ENCODE results near the gene SMIM26. TPM values are rescaled to one million over a fixed set of nuclear protein-coding genes. Genes with fewer than 3 reads are reported as not detected.
A peak's percentile ranks its signal among the peaks of the same experiment; 100 is the strongest.

Gene SMIM26
- total RNA-seq, 1 experiment from 2014 or later, result 222 TPM

DNA sequence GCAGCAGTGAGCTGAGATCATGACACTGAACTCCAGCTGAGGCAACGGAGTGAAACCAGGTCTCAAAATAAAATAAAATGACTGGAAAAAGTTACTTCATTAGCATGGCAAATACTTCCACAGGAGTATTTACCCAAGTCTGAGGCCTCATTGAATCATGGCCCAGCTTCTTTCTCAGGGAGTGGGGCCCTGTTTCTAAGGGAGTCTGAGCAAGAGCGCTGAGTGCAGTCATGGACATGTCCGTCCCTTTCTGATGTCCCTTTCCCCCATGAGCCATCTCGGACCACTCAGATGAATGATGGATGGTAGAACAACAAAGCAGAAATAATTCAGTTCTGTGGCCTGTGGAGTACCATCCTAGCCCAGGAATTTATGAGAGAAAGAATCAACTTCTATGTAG is 12.8 kb downstream of the SMIM26 start:
- no peak for DNase-seq (ENCODE audit: low read depth)

DNA sequence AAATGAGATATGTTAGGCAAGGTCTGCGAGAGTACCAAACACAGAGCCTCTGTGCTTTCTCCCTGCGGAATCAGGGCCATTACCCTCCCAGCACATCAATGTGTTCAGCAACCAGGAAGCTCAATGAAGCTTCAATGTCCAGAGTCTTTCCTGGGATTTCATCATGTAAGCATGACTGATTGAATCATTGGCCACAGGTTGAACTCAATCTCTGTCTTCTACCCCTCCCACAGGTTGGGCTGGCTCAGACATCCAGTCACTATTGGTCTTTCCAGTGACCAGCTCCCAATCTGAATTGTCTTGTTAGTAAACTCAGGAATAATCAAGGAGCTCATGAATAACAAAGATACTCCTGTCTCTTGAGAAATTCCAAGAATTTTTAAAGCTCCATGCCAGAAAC is 17.9 kb downstream of the SMIM26 start:
- DNase-seq (ENCODE audit: low read depth), result peak; percentile 59

DNA sequence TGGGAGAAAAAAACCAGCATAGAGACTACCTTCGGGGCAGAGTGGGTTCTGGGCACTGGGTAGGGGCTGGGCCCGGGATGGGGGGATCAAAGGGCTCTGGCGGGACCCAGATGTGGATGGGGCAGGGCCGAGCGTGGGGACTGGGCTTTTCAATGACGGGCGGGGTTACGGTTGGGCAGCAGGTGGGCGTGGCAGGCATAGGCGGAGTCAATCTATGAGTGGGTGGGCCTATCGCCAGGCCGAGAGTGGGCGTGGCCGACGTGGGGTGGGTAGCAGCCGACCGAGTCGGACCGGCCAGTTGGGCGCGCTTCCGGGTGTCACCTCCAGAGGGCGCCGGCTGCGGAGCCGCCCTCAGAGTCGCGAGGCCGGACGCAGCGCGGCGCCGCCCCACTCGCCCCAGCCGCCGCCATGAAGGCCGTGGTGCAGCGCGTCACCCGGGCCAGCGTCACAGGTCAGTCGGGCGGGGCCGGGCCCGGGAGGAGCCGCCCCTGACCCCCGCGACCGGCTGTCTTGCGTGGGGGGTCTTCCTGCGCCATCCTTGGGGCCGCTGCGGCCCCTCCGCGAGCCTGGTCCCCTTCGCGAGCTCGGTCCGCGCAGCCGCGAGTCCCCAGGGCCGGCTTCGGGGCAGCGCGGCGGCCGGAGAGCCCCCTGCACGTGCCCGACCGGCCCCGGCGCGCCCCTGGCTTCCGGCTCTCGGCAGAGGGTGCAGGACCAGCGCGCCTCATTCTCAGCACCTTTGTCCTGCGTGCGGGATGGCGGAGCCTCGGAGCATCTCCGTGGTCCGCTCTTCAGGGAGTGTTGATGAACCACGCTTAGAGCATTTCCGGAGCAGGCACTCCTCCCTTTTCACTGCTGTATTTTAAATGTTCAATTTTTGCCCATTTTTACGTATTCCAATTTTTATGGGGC is 20.7 kb downstream of the SMIM26 start, which contains the start of gene DTD1:
Gene DTD1 (plus strand): TSS at position 390 of the 909 bp plus-strand sequence. CDS start 19 bp downstream, at position 409.
- peak; percentile 84 for DNase-seq (ENCODE audit: low read depth)

DNA sequence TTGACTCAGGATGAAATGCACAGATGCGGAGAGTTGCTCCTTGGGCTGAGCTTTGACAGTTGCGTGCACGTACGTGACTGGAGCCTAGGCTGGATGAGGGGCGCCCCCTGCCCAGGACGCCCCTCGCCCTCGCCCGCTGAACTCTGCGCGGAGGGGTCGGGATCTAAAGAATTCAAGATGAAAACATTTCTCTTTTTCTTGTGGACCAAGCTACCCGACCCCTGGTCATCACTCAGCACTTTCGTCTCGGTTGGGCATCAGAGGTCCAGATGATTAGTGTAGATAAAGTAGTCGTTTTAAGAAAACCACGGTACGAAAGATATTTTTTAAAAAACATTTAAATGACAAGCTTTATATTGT is 21.3 kb downstream of the SMIM26 start:
- DNase-seq (ENCODE audit: low read depth), result no peak

DNA sequence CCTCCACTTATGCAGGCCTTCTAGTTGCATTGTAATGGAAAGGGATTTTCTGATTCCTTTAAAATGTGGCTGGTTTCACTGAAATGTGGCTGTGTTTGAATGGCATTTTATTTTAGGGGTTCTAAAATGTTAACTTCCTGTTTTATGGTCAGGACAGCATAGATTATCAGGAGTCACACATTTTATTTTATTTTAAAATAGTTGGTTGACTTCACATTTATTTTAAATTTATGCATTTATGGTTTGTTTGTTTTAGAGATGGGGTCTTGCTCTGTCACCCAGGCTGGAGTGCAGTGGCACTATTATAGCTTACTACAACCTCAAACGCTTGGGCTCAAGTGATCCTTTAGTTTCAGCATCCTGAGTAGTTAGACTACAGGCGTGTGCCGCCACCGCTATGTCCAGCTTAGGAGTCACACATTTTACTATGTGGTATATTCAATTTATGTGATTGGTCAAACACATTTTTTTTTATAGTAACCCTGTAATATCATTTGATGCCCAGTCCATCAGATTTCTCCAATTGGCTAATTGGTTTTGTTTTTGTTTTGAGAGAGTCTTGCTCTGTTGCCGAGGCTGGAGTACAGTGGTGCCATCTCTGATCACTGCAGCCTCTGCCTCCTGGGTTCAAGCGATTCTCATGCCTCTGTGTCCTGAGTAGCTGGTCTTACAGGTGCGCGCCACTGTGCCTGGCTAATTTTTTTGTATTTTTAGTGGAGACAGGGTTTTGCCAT is 22.9 kb downstream of the SMIM26 start:
- peak; percentile 14 for DNase-seq (ENCODE audit: low read depth)

DNA sequence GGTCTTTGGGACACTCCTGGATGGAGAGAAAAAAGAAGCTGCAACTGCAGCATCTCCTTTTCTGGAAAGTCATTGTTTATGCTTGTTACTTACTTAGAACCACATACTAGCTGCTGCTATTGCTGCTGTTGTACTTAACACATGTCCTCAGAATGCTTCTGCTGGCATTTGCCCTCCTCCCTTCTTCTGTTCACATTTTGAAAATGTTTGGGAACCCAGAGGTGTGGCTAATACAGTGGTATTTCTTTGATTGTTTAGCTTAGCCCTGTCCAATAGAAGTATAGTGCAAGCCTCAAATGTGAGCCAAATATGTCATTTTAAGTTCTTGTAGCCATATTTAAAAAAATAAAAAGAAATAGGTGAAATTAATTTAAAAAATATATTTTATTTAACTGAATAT is 29.0 kb downstream of the SMIM26 start:
- DNase-seq (ENCODE audit: low read depth), result no peak

DNA sequence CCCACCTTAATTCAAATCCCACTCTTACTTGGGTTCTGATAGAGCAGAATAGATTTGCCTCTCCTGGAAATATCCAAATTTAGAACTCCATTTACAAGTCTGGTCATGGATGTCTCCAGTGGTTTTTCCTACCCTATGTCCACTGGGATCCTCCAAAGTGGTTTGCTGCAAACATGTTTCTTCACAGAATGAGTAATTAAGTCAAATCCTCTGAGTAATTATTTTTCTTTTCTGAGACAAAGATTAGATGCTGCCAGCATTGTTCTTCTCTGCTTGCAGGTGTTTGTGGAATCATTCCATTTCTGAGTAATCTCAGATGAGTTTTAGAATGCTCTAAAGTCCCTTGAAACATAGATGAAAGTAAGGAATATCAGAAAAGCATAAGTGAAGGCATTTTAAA is 42.5 kb downstream of the SMIM26 start:
- DNase-seq (ENCODE audit: low read depth), result no peak

DNA sequence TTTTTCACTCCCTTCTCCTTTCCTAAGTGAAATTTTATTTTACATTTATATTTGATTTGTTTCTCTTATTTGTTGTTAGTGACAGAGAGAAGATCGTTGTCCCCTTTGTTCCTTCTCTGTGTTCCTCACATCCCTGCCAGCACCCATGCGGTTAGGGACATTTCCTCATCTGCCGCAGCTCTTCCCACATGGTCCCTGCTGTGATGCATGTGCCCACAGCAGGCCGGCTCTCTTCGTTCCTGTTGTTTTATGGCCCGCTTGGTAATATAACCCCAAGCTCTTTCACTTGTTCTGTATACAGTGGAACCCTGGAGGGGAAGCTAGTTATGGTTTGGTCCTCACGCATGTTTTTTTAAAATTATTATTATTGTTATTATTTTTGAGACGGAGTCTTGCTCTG is 44.3 kb downstream of the SMIM26 start:
- no peak for DNase-seq (ENCODE audit: low read depth)

DNA sequence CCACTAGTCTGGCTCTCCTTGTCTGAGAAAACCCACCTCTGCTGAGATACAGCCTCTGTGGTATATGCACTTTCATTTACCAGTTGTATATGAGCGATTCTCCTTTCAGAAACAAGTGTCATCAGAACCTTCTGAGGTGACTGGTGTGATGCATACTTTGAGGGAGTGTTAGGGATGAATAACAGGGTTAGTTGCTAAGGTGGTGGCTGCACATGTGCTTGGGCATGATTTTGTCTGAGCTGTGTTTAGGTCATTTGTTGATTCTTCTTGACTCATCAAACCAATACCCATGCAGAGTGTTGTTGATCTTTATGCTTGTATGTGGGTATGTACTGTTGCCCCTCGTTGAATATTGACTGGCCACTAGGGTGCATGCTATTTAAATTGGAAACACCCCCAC is 46.3 kb downstream of the SMIM26 start:
- DNase-seq (ENCODE audit: low read depth), result peak; percentile 12

DNA sequence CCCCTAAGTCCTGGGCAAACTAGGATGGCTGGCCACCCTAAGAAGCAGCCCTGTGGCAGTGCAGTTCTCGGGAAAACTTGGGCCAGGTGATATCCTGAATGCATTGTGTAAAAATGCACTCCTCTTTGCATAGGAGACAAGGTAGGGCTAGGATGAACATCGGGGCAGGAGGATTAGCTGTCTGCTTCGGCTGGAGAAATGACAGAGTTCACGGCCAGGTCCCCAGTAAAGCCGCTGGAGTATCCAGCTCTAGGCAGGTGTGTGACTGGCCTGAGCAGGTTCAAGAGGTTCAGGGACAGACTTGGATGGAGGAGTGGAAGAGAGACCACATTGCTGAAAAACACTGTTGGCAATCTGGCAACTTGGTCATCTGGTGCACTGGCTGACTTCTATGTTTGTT is 47.0 kb downstream of the SMIM26 start:
- no peak for DNase-seq (ENCODE audit: low read depth)

DNA sequence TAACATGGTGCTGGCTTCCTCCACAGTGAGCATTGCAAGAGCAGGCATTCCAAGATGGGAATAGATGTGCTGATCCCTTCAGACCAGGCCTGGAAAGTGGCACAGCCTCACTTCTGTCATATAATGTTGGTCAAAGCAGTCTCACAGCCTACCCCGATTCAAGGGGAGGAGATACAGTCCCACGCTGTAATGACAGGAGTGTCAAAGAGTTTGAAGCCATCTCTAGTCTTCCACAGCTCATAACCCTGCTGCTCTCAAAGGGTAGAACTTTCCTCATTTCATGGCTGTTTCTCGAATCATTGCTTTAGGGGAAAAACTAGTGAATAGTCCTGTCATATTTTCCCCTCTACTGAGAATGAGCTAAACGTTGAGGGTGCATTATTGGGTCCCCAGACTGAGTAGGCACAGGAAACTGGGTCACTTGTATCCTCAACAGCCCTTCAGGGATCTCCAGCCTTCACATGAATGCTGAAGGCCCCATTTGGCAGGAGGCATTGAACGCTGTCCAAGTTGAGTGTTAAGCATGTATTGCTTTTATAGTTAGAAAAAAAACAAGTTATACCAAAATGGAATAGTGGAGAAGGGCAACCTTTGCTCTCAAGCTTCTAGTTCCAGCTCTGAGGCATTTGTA is 47.9 kb downstream of the SMIM26 start:
- DNase-seq (ENCODE audit: low read depth), result no peak

Other genes with a start within 250 kb of the SMIM26 start
- 1.7 and 1.8 TPM in 2 replicates for gene DZANK1, start 100.4 kb upstream of the SMIM26 start, total RNA-seq (2014; rRNA removed; shearing (Covaris generic))
- 17.7 and 28.2 TPM in 2 replicates for gene POLR3F, start 100.0 kb upstream of the SMIM26 start, total RNA-seq (2014; rRNA removed; shearing (Covaris generic))
- gene RBBP9, start 70.2 kb upstream of the SMIM26 start, total RNA-seq (2014; rRNA removed; shearing (Covaris generic)), result 28.8 and 50.4 TPM in 2 replicates
- gene SEC23B, start 59.5 kb upstream of the SMIM26 start, total RNA-seq (2014; rRNA removed; shearing (Covaris generic)), result 108 and 129 TPM in 2 replicates
- gene DTD1, start 20.6 kb downstream of the SMIM26 start, total RNA-seq (2014; rRNA removed; shearing (Covaris generic)), result 94.2 and 102 TPM in 2 replicates
- not detected in 2 replicates for gene SCP2D1, start 246.4 kb downstream of the SMIM26 start, total RNA-seq (2014; rRNA removed; shearing (Covaris generic))

Measured in M059J (cell line).